Subcutaneous abdominal adipose tissue (tissue), 5 donors: ENCODE results near the gene IFITM10.

Experiments
- H3K27ac ChIP-seq: one replicate; pipeline ENCODE4 v1.7.0; 2013; ENCODE audit warnings: low read depth, mild to moderate bottlenecking, inconsistent platforms, low read length, moderate library complexity
- H3K27me3 ChIP-seq, 5 donors: one replicate each; pipeline ENCODE4 v1.7.0; 2013; ENCODE audit warnings: low read length in 5 of 5, inconsistent platforms in 1 of 5; ENCODE audit not compliant: control insufficient read depth in 5 of 5, insufficient read depth in 4 of 5
- H3K36me3 ChIP-seq, 5 donors: one replicate each; pipeline ENCODE4 v1.7.0; 2013; ENCODE audit warnings: low read length in 5 of 5; ENCODE audit not compliant: control insufficient read depth in 5 of 5, insufficient read depth in 5 of 5
- H3K4me1 ChIP-seq, 5 donors: one replicate each; pipeline ENCODE4 v1.7.0; 2013; ENCODE audit warnings: low read length in 5 of 5, mild to moderate bottlenecking in 3 of 5, moderate library complexity in 1 of 5; ENCODE audit not compliant: control insufficient read depth in 5 of 5, insufficient read depth in 5 of 5
- H3K4me3 ChIP-seq, 5 donors: one replicate each; pipeline ENCODE4 v1.7.0; 2013; ENCODE audit warnings: low read length in 5 of 5, low read depth in 1 of 5
- H3K9ac ChIP-seq, 5 donors: one replicate each; pipeline ENCODE4 v1.7.0; 2013; ENCODE audit warnings: low read length in 5 of 5, mild to moderate bottlenecking in 4 of 5, moderate library complexity in 3 of 5
- H3K9me3 ChIP-seq, 5 donors: one replicate each; pipeline ENCODE4 v1.7.0; 2013; ENCODE audit warnings: low read length in 5 of 5; ENCODE audit not compliant: control insufficient read depth in 5 of 5
- donor health status: healthy.
- donor health status: healthy.
- donor health status: healthy.
- donor health status: healthy.
- donor health status: healthy.

The IFITM10 gene

DNA sequence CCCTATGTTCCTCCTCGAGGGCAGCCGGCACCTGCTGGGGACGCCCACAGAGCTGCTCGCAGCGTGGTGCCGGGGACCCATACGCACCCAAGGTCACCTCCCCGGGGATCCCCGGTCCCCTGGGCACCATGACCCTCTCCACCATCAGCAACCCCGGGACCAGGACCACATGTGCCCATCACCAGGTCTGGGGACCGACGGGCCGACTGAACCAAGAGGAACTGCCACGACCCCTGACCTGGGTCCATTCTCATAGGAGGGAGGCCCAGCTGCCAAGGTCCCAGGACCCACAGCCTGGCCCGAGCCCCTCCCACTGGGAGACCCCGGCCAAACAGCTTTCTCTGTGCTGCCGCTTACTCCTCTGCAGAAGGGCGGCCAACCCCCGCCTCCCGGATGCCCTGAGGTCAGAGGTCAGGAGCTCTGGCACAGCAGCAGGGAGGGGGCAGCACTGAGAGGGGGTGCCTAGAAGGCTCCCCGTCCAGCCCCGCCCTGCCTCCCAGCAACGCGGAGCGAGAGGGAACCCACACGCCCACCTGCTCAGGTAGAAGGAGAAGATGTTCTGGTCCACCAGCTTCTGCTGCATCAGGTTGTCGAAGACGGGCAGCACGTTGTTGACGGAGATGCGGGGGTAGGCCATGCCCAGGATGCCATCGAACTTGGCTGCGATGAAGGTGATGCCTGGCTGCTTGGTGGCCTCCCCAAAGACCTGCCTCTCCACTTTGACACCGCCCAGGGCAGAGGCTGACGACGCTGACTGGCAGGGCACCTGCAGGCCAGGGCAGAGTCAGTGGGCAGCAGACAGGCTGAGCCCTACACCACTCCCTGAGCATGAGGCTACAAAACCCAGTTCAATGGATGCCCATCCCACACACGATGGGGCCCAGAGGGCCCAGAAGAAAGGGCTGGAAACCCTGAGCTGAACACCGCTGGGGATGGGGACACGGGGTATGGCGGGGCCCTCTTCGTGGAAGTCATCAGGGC lies 6.7 kb upstream of the IFITM10 start:
- peaks cover 6 to 83% (median 71%) of the 10 kb centered on the region in 5 donors for H3K4me1 ChIP-seq
- no peaks in the 10 kb centered on the region for H3K27me3 ChIP-seq
- H3K36me3 ChIP-seq, result peaks cover 0 to 85% (median 71%) of the 10 kb centered on the region in 5 donors
- no peaks in the 10 kb centered on the region for H3K9me3 ChIP-seq
- H3K27ac ChIP-seq, result no peak overlapping the region
- peak overlapping the region in 1 of 5 donors; percentile 1 for H3K4me3 ChIP-seq
- no peak overlapping the region for H3K9ac ChIP-seq

DNA sequence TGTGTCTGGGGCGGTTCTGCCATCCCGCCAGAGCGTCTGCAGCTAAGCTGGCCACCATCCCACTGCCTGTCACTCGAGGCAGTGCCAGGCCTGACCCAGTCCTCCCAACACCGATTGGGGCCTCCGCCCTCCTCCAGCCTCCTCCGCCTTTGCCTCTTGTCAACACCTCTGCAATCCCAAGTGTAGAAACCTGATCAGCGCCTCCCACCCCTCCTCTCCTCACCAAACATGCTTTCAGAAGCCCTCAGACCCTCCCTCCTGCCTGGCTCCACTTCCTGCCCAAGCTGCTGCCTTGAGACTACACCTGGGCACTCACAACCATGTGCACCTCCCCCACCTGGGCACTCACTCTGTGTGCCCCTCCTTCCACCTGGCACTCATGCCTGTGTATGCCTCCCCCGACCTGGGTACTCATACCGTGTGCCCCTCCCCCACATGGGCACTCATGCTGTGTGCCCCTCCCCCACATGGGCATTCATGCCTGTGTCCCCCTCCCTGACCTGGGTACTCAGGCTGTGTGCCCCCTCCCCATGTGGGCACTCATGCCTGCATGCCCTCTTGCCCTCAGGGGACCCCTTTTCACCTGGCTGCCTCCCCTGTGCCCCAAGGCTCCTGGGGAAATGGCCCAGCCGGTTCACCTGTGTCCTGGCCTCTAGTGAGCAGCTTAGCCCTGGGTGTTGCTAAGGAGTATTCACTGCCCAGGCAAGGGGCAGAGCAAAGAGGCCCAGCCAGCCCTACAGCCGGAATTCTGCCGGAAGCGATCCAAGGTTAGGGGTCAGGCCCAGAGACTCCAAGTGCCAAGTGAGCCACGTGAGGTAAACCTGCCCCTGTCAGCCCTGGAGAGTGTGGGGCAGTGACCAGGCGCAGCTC lies 5.5 kb upstream of the IFITM10 start:
- Histone ChIP-seq H3K27ac (no peak overlapping the region), H3K4me1 (peaks cover 4 to 83% (median 70%) of the 10 kb centered on the region in 5 donors), H3K9ac (no peak overlapping the region), H3K9me3 (no peaks in the 10 kb centered on the region), H3K27me3 (no peaks in the 10 kb centered on the region), H3K4me3 (no peak overlapping the region), H3K36me3 (peaks cover 0 to 87% (median 69%) of the 10 kb centered on the region in 5 donors)

DNA sequence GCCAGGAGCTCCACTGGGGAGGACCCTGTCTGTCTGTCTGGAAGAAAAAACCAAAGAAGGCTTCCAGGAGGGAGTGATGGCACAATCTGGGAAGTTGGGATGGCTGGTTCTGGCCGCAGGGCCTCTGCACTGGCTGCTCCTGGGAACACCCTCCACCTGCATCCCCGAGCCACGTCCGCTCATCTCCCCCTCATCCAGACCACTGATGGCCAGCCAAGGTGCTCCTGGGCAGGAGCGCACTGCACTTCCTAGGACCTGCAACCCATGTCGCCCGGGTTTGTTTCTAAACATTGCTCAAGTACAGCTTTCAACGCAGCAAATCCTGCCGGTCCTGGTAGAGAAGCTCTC lies 4.9 kb upstream of the IFITM10 start:
- H3K36me3 ChIP-seq, result peaks cover 0 to 86% (median 68%) of the 10 kb centered on the region in 5 donors
- H3K4me1 ChIP-seq, result peaks cover 3 to 83% (median 69%) of the 10 kb centered on the region in 5 donors
- H3K27ac ChIP-seq, result no peak overlapping the region

DNA sequence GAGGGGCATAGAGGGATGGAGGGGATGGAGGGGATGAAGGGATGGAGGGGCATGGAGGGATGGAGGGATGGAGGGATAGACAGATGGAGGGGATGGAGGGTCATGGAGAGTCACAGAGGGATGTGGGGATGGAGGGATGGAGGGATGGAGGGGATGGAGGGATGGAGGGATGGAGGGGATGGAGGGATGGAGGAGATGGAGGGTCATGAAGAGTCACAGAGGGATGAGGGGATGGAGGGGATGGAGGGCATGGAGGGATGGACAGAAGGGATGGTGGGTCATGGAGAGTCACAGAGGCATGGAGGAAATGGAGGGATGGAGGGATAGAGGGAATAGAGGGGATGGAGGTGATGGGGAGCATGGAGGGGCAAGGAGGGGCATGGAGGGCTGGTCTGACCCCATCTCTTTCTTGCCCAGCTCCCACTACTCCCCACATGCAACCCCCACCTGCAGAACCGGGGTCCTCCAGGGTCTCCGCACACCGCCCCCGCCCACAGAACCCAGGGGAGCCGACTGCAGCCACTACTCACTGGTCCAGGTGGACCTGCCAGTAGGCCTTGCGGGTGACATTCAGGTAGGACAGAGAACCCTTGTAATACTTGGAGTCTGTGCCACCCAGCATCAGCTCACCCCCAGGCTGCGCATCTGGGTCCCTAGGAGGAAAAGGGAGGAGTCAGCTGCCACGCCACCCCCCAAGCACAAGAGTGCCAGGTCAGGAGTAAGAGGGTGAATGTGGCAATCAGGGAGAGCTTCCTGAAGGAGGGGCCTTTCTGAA lies 4.2 kb upstream of the IFITM10 start:
- H3K27ac ChIP-seq, result no peak overlapping the region
- peaks cover 2 to 6% (median 4%) of the 10 kb centered on the region in 5 donors for H3K27me3 ChIP-seq
- H3K9me3 ChIP-seq, result no peaks in the 10 kb centered on the region
- H3K4me3 ChIP-seq, result no peak overlapping the region
- H3K9ac ChIP-seq, result no peak overlapping the region
- peaks cover 0 to 81% (median 67%) of the 10 kb centered on the region in 5 donors for H3K36me3 ChIP-seq
- H3K4me1 ChIP-seq, result peaks cover 6 to 83% (median 69%) of the 10 kb centered on the region in 5 donors

More for the DNA sequence above, 4.9 kb upstream of the IFITM10 start:
- no peaks in the 10 kb centered on the region for H3K9me3 ChIP-seq
- no peak overlapping the region for H3K4me3 ChIP-seq
- H3K9ac ChIP-seq, result no peak overlapping the region
- H3K27me3 ChIP-seq, result no peaks in the 10 kb centered on the region

DNA sequence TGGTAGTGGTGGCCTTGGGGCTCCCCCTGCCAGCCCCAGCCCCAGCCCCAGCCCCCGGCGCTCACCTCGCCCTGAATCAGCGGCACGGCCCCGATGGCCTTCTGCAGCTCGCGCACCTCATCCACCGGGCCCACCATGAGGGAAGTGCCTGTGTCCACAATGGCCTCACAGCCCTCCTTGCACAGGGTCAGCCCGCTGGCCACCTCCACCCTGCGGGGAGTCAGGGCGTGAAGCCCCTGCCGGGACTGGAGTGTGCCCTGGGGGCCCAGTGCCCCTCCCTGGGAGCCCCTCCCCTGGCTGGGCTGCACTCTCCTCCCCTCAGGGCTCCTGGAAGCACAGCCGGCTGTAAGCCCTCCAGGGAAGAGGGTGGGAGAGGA lies 3.5 kb upstream of the IFITM10 start:
- Histone ChIP-seq H3K9ac (no peak overlapping the region), H3K27me3 (peaks cover 4 to 7% (median 5%) of the 10 kb centered on the region in 5 donors), H3K9me3 (no peaks in the 10 kb centered on the region), H3K27ac (no peak overlapping the region), H3K4me1 (peaks cover 6 to 83% (median 67%) of the 10 kb centered on the region in 5 donors), H3K36me3 (peaks cover 0 to 74% (median 63%) of the 10 kb centered on the region in 5 donors), H3K4me3 (no peak overlapping the region)

DNA sequence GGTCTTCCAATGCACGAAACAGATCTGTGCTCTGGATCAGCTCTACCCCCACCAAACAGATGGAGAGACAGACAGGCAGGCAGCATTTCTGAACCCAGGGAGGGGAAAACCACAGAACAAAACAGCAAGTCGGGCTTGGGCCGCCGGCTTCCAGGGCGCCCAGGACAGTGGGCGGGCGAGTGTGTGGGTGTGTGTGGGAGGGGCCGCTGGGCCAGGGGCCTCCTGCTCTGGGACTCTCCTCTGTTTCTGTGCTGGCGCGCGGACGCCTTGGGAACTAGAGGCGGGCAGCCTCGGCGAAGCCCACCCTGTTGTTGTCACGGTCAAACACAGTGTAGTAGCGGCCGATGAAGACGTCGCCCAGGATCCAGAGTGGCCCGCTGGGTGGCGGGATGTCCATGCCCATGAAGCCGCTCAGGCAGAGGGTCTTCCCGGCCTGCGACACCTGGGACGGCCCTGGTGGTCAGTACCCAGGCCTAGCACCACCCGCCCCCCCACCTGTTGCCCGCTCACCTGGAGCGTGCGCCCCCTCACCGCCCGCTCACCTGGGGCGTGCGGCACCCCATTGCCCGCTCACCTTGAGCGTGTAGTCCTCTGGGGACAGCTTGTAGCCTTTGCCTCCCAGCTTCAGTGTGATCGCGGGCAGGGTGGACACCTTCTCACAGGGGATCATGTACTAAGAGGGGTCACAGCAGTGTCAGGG lies 3.0 kb upstream of the IFITM10 start:
- H3K4me1 ChIP-seq, result peaks cover 6 to 83% (median 66%) of the 10 kb centered on the region in 5 donors
- H3K27me3 ChIP-seq, result peaks cover 4 to 7% (median 6%) of the 10 kb centered on the region in 5 donors
- H3K27ac ChIP-seq, result no peak overlapping the region
- H3K9me3 ChIP-seq, result no peaks in the 10 kb centered on the region
- H3K4me3 ChIP-seq, result no peak overlapping the region
- H3K36me3 ChIP-seq, result peaks cover 0 to 69% (median 58%) of the 10 kb centered on the region in 5 donors
- H3K9ac ChIP-seq, result no peak overlapping the region

DNA sequence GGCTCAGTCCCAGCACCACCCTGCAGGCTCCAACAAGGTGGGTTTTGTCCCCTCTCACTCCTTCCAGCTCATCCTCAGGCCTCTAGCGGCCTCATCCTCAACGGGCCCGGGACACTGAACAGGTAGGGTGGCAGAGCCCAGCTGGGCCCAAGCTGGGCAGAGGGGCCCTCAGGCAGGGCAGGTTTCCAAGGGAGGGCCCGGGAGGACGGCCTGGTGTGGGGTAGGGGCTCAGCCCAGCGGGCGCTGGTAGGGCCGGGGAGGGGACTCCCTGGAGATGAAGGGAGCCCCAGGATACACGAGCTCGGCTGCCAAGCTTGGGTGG lies 2.5 kb upstream of the IFITM10 start:
- peaks cover 0 to 64% (median 54%) of the 10 kb centered on the region in 5 donors for H3K36me3 ChIP-seq
- H3K27ac ChIP-seq, result no peak overlapping the region
- no peak overlapping the region for H3K9ac ChIP-seq
- no peaks in the 10 kb centered on the region for H3K9me3 ChIP-seq
- H3K27me3 ChIP-seq, result peaks cover 4 to 10% (median 6%) of the 10 kb centered on the region in 5 donors
- peaks cover 6 to 83% (median 66%) of the 10 kb centered on the region in 5 donors for H3K4me1 ChIP-seq
- no peak overlapping the region for H3K4me3 ChIP-seq

DNA sequence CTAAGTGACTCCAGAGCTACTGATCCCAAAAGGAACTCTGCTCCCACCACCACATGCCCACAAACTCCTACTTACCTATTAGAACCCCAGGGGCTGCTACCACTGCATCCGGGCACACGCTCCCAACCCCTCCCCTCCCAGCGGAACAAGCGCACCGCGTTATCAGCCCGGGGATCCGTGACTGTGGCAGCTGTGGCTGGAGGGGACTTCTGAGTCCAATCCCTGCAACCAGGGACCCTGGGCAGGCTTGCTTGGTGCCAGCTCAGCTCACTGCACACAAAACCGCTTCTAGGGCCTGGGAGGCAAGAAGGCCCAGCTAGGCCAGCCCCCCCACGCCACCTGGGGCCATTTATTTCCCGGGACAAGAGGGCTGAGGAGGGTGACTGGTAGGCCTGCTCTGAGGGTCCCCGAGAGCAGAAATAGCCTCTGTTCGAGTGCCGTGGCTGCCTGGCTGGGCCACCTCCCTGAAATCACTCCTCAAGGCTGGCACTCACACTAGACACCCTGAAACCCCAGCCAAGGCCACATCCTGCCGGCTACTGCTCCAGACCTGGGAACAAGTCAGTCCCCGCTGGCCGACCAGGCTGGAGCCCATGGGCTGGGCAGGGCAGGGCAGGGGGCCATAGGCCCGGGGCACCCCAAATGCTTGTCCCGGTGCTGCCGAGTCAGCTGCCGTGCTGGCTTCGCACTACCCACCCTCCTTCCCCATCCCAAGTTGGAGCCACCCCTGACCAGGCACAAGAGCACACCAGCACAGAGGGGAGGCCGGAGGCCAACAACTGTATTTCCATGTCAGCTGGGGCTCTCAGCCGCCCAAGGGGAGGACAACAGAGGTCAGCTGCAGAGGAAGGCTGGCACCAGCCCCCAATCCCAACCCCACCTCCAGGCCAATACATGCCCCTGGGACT lies 1.9 kb upstream of the IFITM10 start:
- no peak overlapping the region for H3K4me3 ChIP-seq
- peaks cover 0 to 58% (median 48%) of the 10 kb centered on the region in 5 donors for H3K36me3 ChIP-seq
- no peaks in the 10 kb centered on the region for H3K9me3 ChIP-seq
- H3K4me1 ChIP-seq, result peaks cover 6 to 83% (median 62%) of the 10 kb centered on the region in 5 donors
- H3K9ac ChIP-seq, result peak overlapping the region in 1 of 5 donors; percentile 25
- peaks cover 4 to 10% (median 6%) of the 10 kb centered on the region in 5 donors for H3K27me3 ChIP-seq
- H3K27ac ChIP-seq, result no peak overlapping the region
